IMR-90 (cell line): Measurements from ENCODE around the gene DNASE1L1.

ENCODE experiments used
- CEBPB ChIP-seq: IDR thresholded peaks from 2 replicates; pipeline ENCODE4 v1.6.1; 2012; ENCODE audit warnings: low read depth, low read length, improper control_type of control experiment
- MAFK ChIP-seq: IDR thresholded peaks from 2 replicates; pipeline ENCODE4 v1.6.1; 2012; ENCODE audit warnings: low read depth, low read length, improper control_type of control experiment
- MAZ ChIP-seq: IDR thresholded peaks from 2 replicates; pipeline ENCODE4 v1.6.1; 2012; ENCODE audit warnings: low read depth, mild to moderate bottlenecking, low read length, improper control_type of control experiment, moderate library complexity, borderline replicate concordance
- MXI1 ChIP-seq: IDR thresholded peaks from 2 replicates; pipeline ENCODE4 v1.6.1; 2012; ENCODE audit warnings: low read depth, mild to moderate bottlenecking, low read length, moderate library complexity, borderline replicate concordance
- POLR2A ChIP-seq: IDR thresholded peaks from 2 replicates; pipeline ENCODE4 v1.6.1; 2012; ENCODE audit warnings: mild to moderate bottlenecking, low read depth, low read length
- RAD21 ChIP-seq: IDR thresholded peaks from 2 replicates; pipeline ENCODE4 v1.6.1; 2012; ENCODE audit warnings: low read length, improper control_type of control experiment
- SMC3 ChIP-seq: fragments of 150-350 bp; IDR thresholded peaks from 2 replicates; pipeline ENCODE4 v1.6.1; 2016; ENCODE audit warnings: low read depth, mild to moderate bottlenecking, antibody characterized with exemption, low read length, moderate library complexity
- TF ChIP-seq, protein P1 (sequence below): conservative IDR thresholded peaks from 2 replicates; pipeline ENCODE4 v1.5.1; 2012; ENCODE audit warnings: mild to moderate bottlenecking, low read depth, low read length, improper control_type of control experiment
- TF ChIP-seq, protein P2 (sequence below): fragments of 150-350 bp; IDR thresholded peaks from 2 replicates; pipeline ENCODE4 v1.6.1; 2017; ENCODE audit warnings: mild to moderate bottlenecking, antibody characterized with exemption, low read length, low read depth
- TF ChIP-seq, protein P3 (sequence below): fragments of 150-350 bp; IDR thresholded peaks from 2 replicates; pipeline ENCODE4 v1.6.1; 2016; ENCODE audit warnings: low read depth, mild to moderate bottlenecking, low read length, moderate library complexity, borderline replicate concordance

DNA sequence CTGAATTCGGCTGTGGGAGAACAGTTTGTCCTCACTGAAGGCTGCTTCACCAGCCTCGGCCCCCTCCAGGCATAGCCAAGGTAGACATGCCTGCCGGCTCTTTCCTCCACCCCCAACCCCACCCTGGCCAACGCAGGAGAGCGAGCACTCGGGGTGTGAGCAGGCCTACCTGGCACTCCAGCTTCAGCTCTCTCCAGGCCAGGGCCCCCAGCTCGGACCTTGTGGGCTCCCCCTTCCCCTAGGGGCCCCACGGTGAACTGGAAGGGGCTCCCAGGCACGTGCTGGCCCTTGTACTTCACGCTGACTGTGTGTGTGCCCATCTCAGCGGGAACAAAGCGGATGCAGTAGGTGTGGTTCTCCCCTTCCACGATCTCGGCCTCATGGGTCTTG lies 57.0 kb downstream of the DNASE1L1 start:
- TF ChIP-seq, protein P1, sequence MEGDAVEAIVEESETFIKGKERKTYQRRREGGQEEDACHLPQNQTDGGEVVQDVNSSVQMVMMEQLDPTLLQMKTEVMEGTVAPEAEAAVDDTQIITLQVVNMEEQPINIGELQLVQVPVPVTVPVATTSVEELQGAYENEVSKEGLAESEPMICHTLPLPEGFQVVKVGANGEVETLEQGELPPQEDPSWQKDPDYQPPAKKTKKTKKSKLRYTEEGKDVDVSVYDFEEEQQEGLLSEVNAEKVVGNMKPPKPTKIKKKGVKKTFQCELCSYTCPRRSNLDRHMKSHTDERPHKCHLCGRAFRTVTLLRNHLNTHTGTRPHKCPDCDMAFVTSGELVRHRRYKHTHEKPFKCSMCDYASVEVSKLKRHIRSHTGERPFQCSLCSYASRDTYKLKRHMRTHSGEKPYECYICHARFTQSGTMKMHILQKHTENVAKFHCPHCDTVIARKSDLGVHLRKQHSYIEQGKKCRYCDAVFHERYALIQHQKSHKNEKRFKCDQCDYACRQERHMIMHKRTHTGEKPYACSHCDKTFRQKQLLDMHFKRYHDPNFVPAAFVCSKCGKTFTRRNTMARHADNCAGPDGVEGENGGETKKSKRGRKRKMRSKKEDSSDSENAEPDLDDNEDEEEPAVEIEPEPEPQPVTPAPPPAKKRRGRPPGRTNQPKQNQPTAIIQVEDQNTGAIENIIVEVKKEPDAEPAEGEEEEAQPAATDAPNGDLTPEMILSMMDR: no peak
- no peak for TF ChIP-seq POLR2A
- TF ChIP-seq MAZ: no peak
- no peak for TF ChIP-seq CEBPB
- no peak for TF ChIP-seq MAFK
- TF ChIP-seq, protein P2, sequence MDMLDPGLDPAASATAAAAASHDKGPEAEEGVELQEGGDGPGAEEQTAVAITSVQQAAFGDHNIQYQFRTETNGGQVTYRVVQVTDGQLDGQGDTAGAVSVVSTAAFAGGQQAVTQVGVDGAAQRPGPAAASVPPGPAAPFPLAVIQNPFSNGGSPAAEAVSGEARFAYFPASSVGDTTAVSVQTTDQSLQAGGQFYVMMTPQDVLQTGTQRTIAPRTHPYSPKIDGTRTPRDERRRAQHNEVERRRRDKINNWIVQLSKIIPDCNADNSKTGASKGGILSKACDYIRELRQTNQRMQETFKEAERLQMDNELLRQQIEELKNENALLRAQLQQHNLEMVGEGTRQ: no peak
- TF ChIP-seq, protein P3, sequence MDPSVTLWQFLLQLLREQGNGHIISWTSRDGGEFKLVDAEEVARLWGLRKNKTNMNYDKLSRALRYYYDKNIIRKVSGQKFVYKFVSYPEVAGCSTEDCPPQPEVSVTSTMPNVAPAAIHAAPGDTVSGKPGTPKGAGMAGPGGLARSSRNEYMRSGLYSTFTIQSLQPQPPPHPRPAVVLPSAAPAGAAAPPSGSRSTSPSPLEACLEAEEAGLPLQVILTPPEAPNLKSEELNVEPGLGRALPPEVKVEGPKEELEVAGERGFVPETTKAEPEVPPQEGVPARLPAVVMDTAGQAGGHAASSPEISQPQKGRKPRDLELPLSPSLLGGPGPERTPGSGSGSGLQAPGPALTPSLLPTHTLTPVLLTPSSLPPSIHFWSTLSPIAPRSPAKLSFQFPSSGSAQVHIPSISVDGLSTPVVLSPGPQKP: no peak
- TF ChIP-seq SMC3: no peak
- no peak for TF ChIP-seq MXI1
- TF ChIP-seq RAD21: no peak
